ENCODE results near the gene WBP1L. TPM values are rescaled to one million over a fixed set of nuclear protein-coding genes. Genes with fewer than 3 reads are reported as not detected.

WBP1L gene
- total and polyA plus RNA-seq, 2 of the 13 experiments (the other 11 are each of a cell fraction or from before 2014, with no cell fraction given) = 8.3 to 12.3 TPM

DNA sequence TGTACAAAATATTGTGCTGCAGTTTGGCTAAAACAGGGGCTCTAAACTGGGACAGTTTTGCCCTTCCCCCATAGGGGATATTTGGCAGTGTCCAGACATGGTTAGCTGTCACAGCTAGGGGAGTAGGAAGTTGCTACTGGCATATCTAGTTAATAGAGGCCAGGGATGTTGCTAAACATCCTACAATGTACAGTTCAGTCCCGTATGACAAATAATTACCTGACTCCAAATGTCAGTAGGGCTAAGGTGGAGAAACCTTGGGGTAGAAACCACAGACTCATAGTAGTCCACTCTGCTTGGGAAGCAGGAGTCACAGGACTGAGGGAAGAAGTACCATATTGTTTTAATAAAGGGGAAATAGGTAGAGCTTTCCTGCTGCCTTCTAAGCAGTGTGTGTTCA, 39.8 kb downstream of the WBP1L start:
- 0 out of 5 replicates have a peak, but pooled peaks cover 0 to 1% of the 10 kb centered on the region in 2 experiments for H3K36me3 ChIP-seq (replicated peaks in 1 of 2; ENCODE audit: control insufficient read depth in 1 of 2, insufficient read depth in 2 of 2, low read length in 2 of 2)
- H3K9ac ChIP-seq (ENCODE audit: insufficient read depth, low read depth, low read length) = no peak overlapping the region
- no peaks in the 10 kb centered on the region for H3K27me3 ChIP-seq (ENCODE audit: control insufficient read depth in 1 of 2, insufficient read depth in 2 of 2, low read length in 2 of 2)
- POLR2A ChIA-PET = interaction anchor here (0.7 kb wide), 1 partner anchor 8 kb away, joined by 4 read pairs; no protein-coding TSS in a partner anchor
- no peak for TF ChIP-seq SRSF1 (optimal IDR thresholded peaks at IDR 0.05; ENCODE audit: low read depth, low read length)
- no peak for TF ChIP-seq ZFAT (CRISPR knock-in tag; conservative IDR thresholded peaks at IDR 0.05)
- TF ChIP-seq, protein P1, sequence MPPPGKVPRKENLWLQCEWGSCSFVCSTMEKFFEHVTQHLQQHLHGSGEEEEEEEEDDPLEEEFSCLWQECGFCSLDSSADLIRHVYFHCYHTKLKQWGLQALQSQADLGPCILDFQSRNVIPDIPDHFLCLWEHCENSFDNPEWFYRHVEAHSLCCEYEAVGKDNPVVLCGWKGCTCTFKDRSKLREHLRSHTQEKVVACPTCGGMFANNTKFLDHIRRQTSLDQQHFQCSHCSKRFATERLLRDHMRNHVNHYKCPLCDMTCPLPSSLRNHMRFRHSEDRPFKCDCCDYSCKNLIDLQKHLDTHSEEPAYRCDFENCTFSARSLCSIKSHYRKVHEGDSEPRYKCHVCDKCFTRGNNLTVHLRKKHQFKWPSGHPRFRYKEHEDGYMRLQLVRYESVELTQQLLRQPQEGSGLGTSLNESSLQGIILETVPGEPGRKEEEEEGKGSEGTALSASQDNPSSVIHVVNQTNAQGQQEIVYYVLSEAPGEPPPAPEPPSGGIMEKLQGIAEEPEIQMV (CRISPR knock-in tag; IDR thresholded peaks at IDR 0.05; ENCODE audit: low read depth) = no peak
- no peak for TF ChIP-seq ZNF337 (CRISPR knock-in tag; IDR thresholded peaks at IDR 0.05; ENCODE audit: borderline replicate concordance, low read depth)
- TF ChIP-seq CCAR2 (optimal IDR thresholded peaks at IDR 0.05; ENCODE audit: low read depth, low read length) = no peak
- TF ChIP-seq ZFP36 (IDR thresholded peaks at IDR 0.05; ENCODE audit: borderline replicate concordance, low read depth, low read length, partially characterized antibody) = no peak
- no peak for TF ChIP-seq MEIS1 (CRISPR knock-in tag; IDR thresholded peaks at IDR 0.05; ENCODE audit: borderline replicate concordance)
- TF ChIP-seq MIER2 (CRISPR knock-in tag; IDR thresholded peaks at IDR 0.05) = no peak
- TF ChIP-seq, protein P2, sequence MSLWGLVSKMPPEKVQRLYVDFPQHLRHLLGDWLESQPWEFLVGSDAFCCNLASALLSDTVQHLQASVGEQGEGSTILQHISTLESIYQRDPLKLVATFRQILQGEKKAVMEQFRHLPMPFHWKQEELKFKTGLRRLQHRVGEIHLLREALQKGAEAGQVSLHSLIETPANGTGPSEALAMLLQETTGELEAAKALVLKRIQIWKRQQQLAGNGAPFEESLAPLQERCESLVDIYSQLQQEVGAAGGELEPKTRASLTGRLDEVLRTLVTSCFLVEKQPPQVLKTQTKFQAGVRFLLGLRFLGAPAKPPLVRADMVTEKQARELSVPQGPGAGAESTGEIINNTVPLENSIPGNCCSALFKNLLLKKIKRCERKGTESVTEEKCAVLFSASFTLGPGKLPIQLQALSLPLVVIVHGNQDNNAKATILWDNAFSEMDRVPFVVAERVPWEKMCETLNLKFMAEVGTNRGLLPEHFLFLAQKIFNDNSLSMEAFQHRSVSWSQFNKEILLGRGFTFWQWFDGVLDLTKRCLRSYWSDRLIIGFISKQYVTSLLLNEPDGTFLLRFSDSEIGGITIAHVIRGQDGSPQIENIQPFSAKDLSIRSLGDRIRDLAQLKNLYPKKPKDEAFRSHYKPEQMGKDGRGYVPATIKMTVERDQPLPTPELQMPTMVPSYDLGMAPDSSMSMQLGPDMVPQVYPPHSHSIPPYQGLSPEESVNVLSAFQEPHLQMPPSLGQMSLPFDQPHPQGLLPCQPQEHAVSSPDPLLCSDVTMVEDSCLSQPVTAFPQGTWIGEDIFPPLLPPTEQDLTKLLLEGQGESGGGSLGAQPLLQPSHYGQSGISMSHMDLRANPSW (CRISPR knock-in tag; IDR thresholded peaks at IDR 0.05; ENCODE audit: borderline replicate concordance) = no peak
- no peak for TF ChIP-seq CEBPB (IDR thresholded peaks at IDR 0.05; ENCODE audit: borderline replicate concordance, low read depth, low read length)
- TF ChIP-seq DNMT3B (CRISPR knock-in tag; conservative IDR thresholded peaks at IDR 0.05) = no peak
- TF ChIP-seq ZNF24 (IDR thresholded peaks at IDR 0.05) = no peak
- no peak for TF ChIP-seq ZNF773 (CRISPR knock-in tag; IDR thresholded peaks at IDR 0.05; ENCODE audit: borderline replicate concordance)
- TF ChIP-seq ETV6 (CRISPR knock-in tag; conservative IDR thresholded peaks at IDR 0.05) = no peak
- no peak for TF ChIP-seq ZNF253 (CRISPR knock-in tag; IDR thresholded peaks at IDR 0.05; ENCODE audit: borderline replicate concordance)
- no peak for TF ChIP-seq ZMYM4 (CRISPR knock-in tag; IDR thresholded peaks at IDR 0.05)
- TF ChIP-seq GPN1 (CRISPR knock-in tag; IDR thresholded peaks at IDR 0.05; ENCODE audit: borderline replicate concordance) = no peak
- no peak for TF ChIP-seq HDAC1 (CRISPR knock-in tag; IDR thresholded peaks at IDR 0.05)
- TF ChIP-seq MTA3 (CRISPR knock-in tag; IDR thresholded peaks at IDR 0.05) = no peak
- ATAC-seq = no peak
- H4K20me1 ChIP-seq (ENCODE audit: insufficient read depth, low read length) = no peaks in the 10 kb centered on the region
- no peak overlapping the region for H3K4me2 ChIP-seq (ENCODE audit: low read depth, low read length)
- CTCF ChIA-PET (ENCODE audit: low intra/inter-chr PET ratio, low total read pairs) = no interaction called here
- no peak for DNase-seq (ENCODE audit: low spot score)
- H2AFZ ChIP-seq (ENCODE audit: low read length) = no peak overlapping the region
- H3K9me3 ChIP-seq (ENCODE audit: low read length) = no peaks in the 10 kb centered on the region
- intact Hi-C loops (cut with micrococcal nuclease; ENCODE audit: unreplicated experiment) = no loop called here
- BruUV-seq (replicated peaks) = no TSS peak
- H3K27ac ChIP-seq (ENCODE audit: extremely low read length, insufficient read depth, low read length) = no peak overlapping the region
- 60% methylated on average over 1 of the region's 1 CpG for WGBS (ENCODE audit: low lambda C conversion rate)
- no peak for FAIRE-seq
- in situ Hi-C loops (cut with HindIII; ENCODE audit: extremely low pct_ligation_motif_present, low pct_unique_long_range_greater_than_20kb) = no loop called here
- H3K4me3 ChIP-seq (replicated peaks in 1 of 3; ENCODE audit: insufficient read depth in 1 of 3, low read depth in 2 of 3, low read length in 3 of 3) = no peak overlapping the region
- peaks cover 24% of the 10 kb centered on the region for H3K4me1 ChIP-seq (ENCODE audit: insufficient read depth, low read length)
- no peaks in the 10 kb centered on the region for H3K79me2 ChIP-seq (ENCODE audit: insufficient read depth, low read length)
